ENCODE results near the gene TULP4. TPM values are rescaled to one million over a fixed set of nuclear protein-coding genes. Genes with fewer than 3 reads are reported as not detected.

The TULP4 gene
- polyA plus RNA-seq, 1 donor (not counting 4 experiments of a cell fraction or from before 2014, with no cell fraction given) = 13.1 TPM

DNA sequence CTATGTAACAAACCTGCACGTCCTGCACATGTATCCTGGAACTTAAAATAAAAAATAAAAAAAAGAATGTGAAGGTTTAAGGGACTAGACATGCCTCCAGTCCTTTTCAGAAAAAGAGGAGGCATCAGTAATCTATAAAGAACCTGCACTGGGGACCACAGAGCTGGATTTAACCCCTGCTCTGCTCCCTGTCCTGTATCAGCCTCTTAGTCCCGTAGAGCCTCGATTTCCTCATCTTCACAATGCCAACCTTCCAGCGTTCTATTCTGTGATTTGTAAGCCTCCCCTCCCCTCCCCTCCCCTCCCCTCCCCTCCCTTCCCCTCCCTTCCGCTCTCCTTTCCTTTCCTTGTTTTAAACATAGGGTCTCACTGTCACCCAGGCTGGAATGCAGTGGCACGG is 216.6 kb downstream of the TULP4 start:
- dilution Hi-C loops (cut with MboI; ENCODE audit: extremely low pct_ligation_motif_present, low sequenced_read_pairs) = no loop called here
- FAIRE-seq = no peak
- TF ChIP-seq EZH2 (IDR thresholded peaks at IDR 0.05; ENCODE audit: low read length) = no peak
- TF ChIP-seq, protein P1, sequence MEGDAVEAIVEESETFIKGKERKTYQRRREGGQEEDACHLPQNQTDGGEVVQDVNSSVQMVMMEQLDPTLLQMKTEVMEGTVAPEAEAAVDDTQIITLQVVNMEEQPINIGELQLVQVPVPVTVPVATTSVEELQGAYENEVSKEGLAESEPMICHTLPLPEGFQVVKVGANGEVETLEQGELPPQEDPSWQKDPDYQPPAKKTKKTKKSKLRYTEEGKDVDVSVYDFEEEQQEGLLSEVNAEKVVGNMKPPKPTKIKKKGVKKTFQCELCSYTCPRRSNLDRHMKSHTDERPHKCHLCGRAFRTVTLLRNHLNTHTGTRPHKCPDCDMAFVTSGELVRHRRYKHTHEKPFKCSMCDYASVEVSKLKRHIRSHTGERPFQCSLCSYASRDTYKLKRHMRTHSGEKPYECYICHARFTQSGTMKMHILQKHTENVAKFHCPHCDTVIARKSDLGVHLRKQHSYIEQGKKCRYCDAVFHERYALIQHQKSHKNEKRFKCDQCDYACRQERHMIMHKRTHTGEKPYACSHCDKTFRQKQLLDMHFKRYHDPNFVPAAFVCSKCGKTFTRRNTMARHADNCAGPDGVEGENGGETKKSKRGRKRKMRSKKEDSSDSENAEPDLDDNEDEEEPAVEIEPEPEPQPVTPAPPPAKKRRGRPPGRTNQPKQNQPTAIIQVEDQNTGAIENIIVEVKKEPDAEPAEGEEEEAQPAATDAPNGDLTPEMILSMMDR (optimal IDR thresholded peaks at IDR 0.05 in 1 of 3, IDR thresholded peaks at IDR 0.05 in 1 of 3, conservative IDR thresholded peaks at IDR 0.05 in 1 of 3; ENCODE audit: extremely low read depth in 1 of 3, insufficient read depth in 2 of 3, low read length in 3 of 3) = no peak
- Histone ChIP-seq H3K4me3 (ENCODE audit: control insufficient read depth in 2 of 3, extremely low read depth in 1 of 3, insufficient read depth in 2 of 3, low read depth in 1 of 3, low read length in 3 of 3) (no peak overlapping the region), H3K9me1 (ENCODE audit: control insufficient read depth, extremely low read depth, insufficient read depth, low read length) (no peaks in the 10 kb centered on the region), H3K4me1 (ENCODE audit: control insufficient read depth, extremely low read depth, insufficient read depth, low read length) (no peaks in the 10 kb centered on the region), H3K79me2 (ENCODE audit: control insufficient read depth, insufficient read depth, low read length) (no peaks in the 10 kb centered on the region), H2AFZ (ENCODE audit: control insufficient read depth, low read length) (no peak overlapping the region), H4K20me1 (ENCODE audit: control insufficient read depth, extremely low read depth, insufficient read depth, low read length) (no peaks in the 10 kb centered on the region), H3K27me3 (ENCODE audit: control insufficient read depth, extremely low read depth, insufficient read depth, low read length) (peaks cover 6% of the 10 kb centered on the region), H3K9ac (ENCODE audit: control insufficient read depth, extremely low read depth, insufficient read depth, low read length) (no peak overlapping the region), H3K4me2 (ENCODE audit: control insufficient read depth, extremely low read depth, insufficient read depth, low read depth, low read length) (no peak overlapping the region), H3K9me3 (ENCODE audit: control insufficient read depth, low read depth, low read length) (peaks cover 2% of the 10 kb centered on the region), H3K36me3 (ENCODE audit: control insufficient read depth in 2 of 2, extremely low read depth in 1 of 2, insufficient read depth in 2 of 2, low read length in 2 of 2) (no peaks in the 10 kb centered on the region), H3K27ac (ENCODE audit: control insufficient read depth, insufficient read depth, low read length) (no peak overlapping the region)
- DNase-seq (ENCODE audit: low read depth, low spot score) = no peak

DNA sequence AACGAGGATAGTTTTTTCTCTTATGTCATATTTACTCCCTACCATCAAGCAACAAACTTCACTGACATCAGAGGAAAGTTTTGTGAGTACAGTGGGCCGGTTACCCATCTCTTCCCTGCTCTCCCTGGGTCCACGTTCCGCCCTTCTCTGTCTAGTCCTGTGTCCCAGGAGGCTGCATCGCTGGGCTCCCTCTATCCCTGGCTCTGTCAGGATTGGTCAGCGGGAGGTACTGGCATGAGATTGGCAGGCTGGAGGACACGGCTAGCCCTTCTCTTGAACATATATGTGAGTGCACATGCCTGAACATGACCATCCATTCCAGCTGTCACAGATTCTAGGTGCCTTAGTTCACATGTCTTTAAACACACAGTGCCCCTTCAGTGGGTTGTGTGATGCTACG is 217.4 kb downstream of the TULP4 start:
- no peak for FAIRE-seq
- H3K9me3 ChIP-seq (ENCODE audit: control insufficient read depth, low read depth, low read length) = peaks cover 2% of the 10 kb centered on the region
- dilution Hi-C loops (cut with MboI; ENCODE audit: extremely low pct_ligation_motif_present, low sequenced_read_pairs) = no loop called here

More for the DNA sequence above, 217.4 kb downstream of the TULP4 start:
- Histone ChIP-seq H2AFZ (ENCODE audit: control insufficient read depth, low read length) (no peak overlapping the region), H3K36me3 (ENCODE audit: control insufficient read depth in 2 of 2, extremely low read depth in 1 of 2, insufficient read depth in 2 of 2, low read length in 2 of 2) (no peaks in the 10 kb centered on the region), H3K27ac (ENCODE audit: control insufficient read depth, insufficient read depth, low read length) (no peak overlapping the region), H3K79me2 (ENCODE audit: control insufficient read depth, insufficient read depth, low read length) (no peaks in the 10 kb centered on the region), H4K20me1 (ENCODE audit: control insufficient read depth, extremely low read depth, insufficient read depth, low read length) (no peaks in the 10 kb centered on the region), H3K4me3 (ENCODE audit: control insufficient read depth in 2 of 3, extremely low read depth in 1 of 3, insufficient read depth in 2 of 3, low read depth in 1 of 3, low read length in 3 of 3) (no peak overlapping the region), H3K9ac (ENCODE audit: control insufficient read depth, extremely low read depth, insufficient read depth, low read length) (no peak overlapping the region), H3K9me1 (ENCODE audit: control insufficient read depth, extremely low read depth, insufficient read depth, low read length) (no peaks in the 10 kb centered on the region), H3K4me1 (ENCODE audit: control insufficient read depth, extremely low read depth, insufficient read depth, low read length) (no peaks in the 10 kb centered on the region), H3K4me2 (ENCODE audit: control insufficient read depth, extremely low read depth, insufficient read depth, low read depth, low read length) (no peak overlapping the region), H3K27me3 (ENCODE audit: control insufficient read depth, extremely low read depth, insufficient read depth, low read length) (peaks cover 6% of the 10 kb centered on the region)
- DNase-seq (ENCODE audit: low read depth, low spot score) = no peak
- TF ChIP-seq EZH2 (IDR thresholded peaks at IDR 0.05; ENCODE audit: low read length) = no peak
- TF ChIP-seq, protein P1 (optimal IDR thresholded peaks at IDR 0.05 in 1 of 3, IDR thresholded peaks at IDR 0.05 in 1 of 3, conservative IDR thresholded peaks at IDR 0.05 in 1 of 3; ENCODE audit: extremely low read depth in 1 of 3, insufficient read depth in 2 of 3, low read length in 3 of 3) = no peak

Data from keratinocyte (primary cell).